HEK293 (cell line): ENCODE results near the gene ZNF540.
A peak's percentile ranks its signal among the peaks of the same experiment; 100 is the strongest.

Experiments used
- GLI4 ChIP-seq: fragments of 450-650 bp; formaldehyde crosslinking; IDR thresholded peaks from 2 replicates; pipeline ENCODE4 v1.5.1; 2016; ENCODE audit warnings: missing biosample characterization, missing genetic modification characterization
- GLIS1 ChIP-seq: fragments of 450-650 bp; formaldehyde crosslinking; IDR thresholded peaks from 2 replicates; pipeline ENCODE4 v1.5.1; 2016; ENCODE audit warnings: missing biosample characterization, missing genetic modification characterization
- HOXD13 ChIP-seq: sonication (generic); formaldehyde crosslinking; IDR thresholded peaks from 2 replicates; pipeline ENCODE4 v1.8.0; 2022; ENCODE audit warnings: missing genetic modification reagents, borderline replicate concordance
- MZF1 ChIP-seq: fragments of 450-650 bp; formaldehyde crosslinking; IDR thresholded peaks from 2 replicates; pipeline ENCODE4 v1.5.1; 2017; ENCODE audit warnings: missing biosample characterization, missing genetic modification characterization, borderline replicate concordance
- PRDM1 ChIP-seq: fragments of 450-650 bp; formaldehyde crosslinking; IDR thresholded peaks from 2 replicates; pipeline ENCODE4; 2016; ENCODE audit warnings: missing biosample characterization, missing genetic modification characterization
- RBAK ChIP-seq: fragments of 450-650 bp; formaldehyde crosslinking; IDR thresholded peaks from 2 replicates; pipeline ENCODE4 v1.5.1; 2016; ENCODE audit warnings: missing biosample characterization, missing genetic modification characterization
- SCRT2 ChIP-seq: fragments of 450-650 bp; formaldehyde crosslinking; IDR thresholded peaks from 2 replicates; pipeline ENCODE4 v1.5.1; 2016; ENCODE audit warnings: missing biosample characterization, missing genetic modification characterization
- YY1 ChIP-seq: fragments of 450-650 bp; formaldehyde crosslinking; IDR thresholded peaks from 2 replicates; pipeline ENCODE4 v1.5.1; 2018; ENCODE audit warnings: missing biosample characterization, missing genetic modification characterization
- ZBTB1 ChIP-seq: fragments of 450-650 bp; formaldehyde crosslinking; IDR thresholded peaks from 2 replicates; pipeline ENCODE4 v1.5.1; 2016; ENCODE audit warnings: missing biosample characterization, missing genetic modification characterization
- ZFP3 ChIP-seq: fragments of 450-650 bp; formaldehyde crosslinking; IDR thresholded peaks from 2 replicates; pipeline ENCODE4 v1.5.1; 2016; ENCODE audit warnings: low read depth, missing biosample characterization, missing genetic modification characterization
- ZNF112 ChIP-seq: fragments of 450-650 bp; formaldehyde crosslinking; IDR thresholded peaks from 2 replicates; pipeline ENCODE4 v1.5.0; 2017; ENCODE audit warnings: missing biosample characterization, missing genetic modification characterization
- ZNF138 ChIP-seq: fragments of 450-650 bp; formaldehyde crosslinking; IDR thresholded peaks from 2 replicates; pipeline ENCODE4 v1.5.1; 2016; ENCODE audit warnings: missing biosample characterization, missing genetic modification characterization, borderline replicate concordance
- ZNF239 ChIP-seq: fragments of 450-650 bp; formaldehyde crosslinking; IDR thresholded peaks from 2 replicates; pipeline ENCODE4 v1.5.1; 2016; ENCODE audit warnings: missing biosample characterization, missing genetic modification characterization
- ZNF311 ChIP-seq: fragments of 450-650 bp; formaldehyde crosslinking; IDR thresholded peaks from 2 replicates; pipeline ENCODE4 v1.5.1; 2017; ENCODE audit warnings: missing biosample characterization, missing genetic modification characterization, borderline replicate concordance
- ZNF335 ChIP-seq: fragments of 450-650 bp; formaldehyde crosslinking; conservative IDR thresholded peaks from 2 replicates; pipeline ENCODE4 v1.5.1; 2016; ENCODE audit warnings: missing biosample characterization, missing genetic modification characterization
- ZNF354C ChIP-seq: fragments of 450-650 bp; formaldehyde crosslinking; IDR thresholded peaks from 2 replicates; pipeline ENCODE4 v1.5.1; 2016; ENCODE audit warnings: missing biosample characterization, missing genetic modification characterization, low read depth, borderline replicate concordance
- ZNF433 ChIP-seq: fragments of 450-650 bp; formaldehyde crosslinking; IDR thresholded peaks from 2 replicates; pipeline ENCODE4 v1.5.1; 2016; ENCODE audit warnings: missing biosample characterization, missing genetic modification characterization, low read depth
- ZNF501 ChIP-seq: fragments of 450-650 bp; formaldehyde crosslinking; IDR thresholded peaks from 2 replicates; pipeline ENCODE4 v1.5.1; 2016; ENCODE audit warnings: missing biosample characterization, missing genetic modification characterization
- ZNF544 ChIP-seq: fragments of 450-650 bp; formaldehyde crosslinking; IDR thresholded peaks from 2 replicates; pipeline ENCODE4 v1.5.0; 2017; ENCODE audit warnings: missing biosample characterization, missing genetic modification characterization
- ZNF555 ChIP-seq: fragments of 450-650 bp; formaldehyde crosslinking; conservative IDR thresholded peaks from 2 replicates; pipeline ENCODE4 v1.5.1; 2017; ENCODE audit warnings: missing biosample characterization, mild to moderate bottlenecking, missing genetic modification characterization, inconsistent platforms
- ZNF558 ChIP-seq: fragments of 450-650 bp; formaldehyde crosslinking; IDR thresholded peaks from 2 replicates; pipeline ENCODE4 v1.5.1; 2016; ENCODE audit warnings: missing biosample characterization, missing genetic modification characterization
- ZNF560 ChIP-seq: fragments of 450-650 bp; formaldehyde crosslinking; IDR thresholded peaks from 2 replicates; pipeline ENCODE4 v1.5.1; 2017; ENCODE audit warnings: missing biosample characterization, missing genetic modification characterization, borderline replicate concordance
- ZNF585B ChIP-seq: fragments of 450-650 bp; formaldehyde crosslinking; IDR thresholded peaks from 2 replicates; pipeline ENCODE4 v1.5.1; 2016; ENCODE audit warnings: missing biosample characterization, missing genetic modification characterization
- ZNF654 ChIP-seq: fragments of 450-650 bp; formaldehyde crosslinking; IDR thresholded peaks from 2 replicates; pipeline ENCODE4 v1.5.1; 2016; ENCODE audit warnings: low read depth, missing biosample characterization, missing genetic modification characterization
- ZNF664 ChIP-seq: fragments of 450-650 bp; formaldehyde crosslinking; IDR thresholded peaks from 2 replicates; pipeline ENCODE4 v1.5.1; 2016; ENCODE audit warnings: missing biosample characterization, missing genetic modification characterization
- ZNF670 ChIP-seq: fragments of 450-650 bp; formaldehyde crosslinking; IDR thresholded peaks from 2 replicates; pipeline ENCODE4 v1.5.1; 2016; ENCODE audit warnings: missing biosample characterization, missing genetic modification characterization, low read depth
- ZNF777 ChIP-seq: fragments of 450-650 bp; formaldehyde crosslinking; IDR thresholded peaks from 2 replicates; pipeline ENCODE4 v1.5.1; 2017; ENCODE audit warnings: missing biosample characterization, missing genetic modification characterization, borderline replicate concordance
- ZNF837 ChIP-seq: fragments of 450-650 bp; formaldehyde crosslinking; IDR thresholded peaks from 2 replicates; pipeline ENCODE4 v1.5.1; 2016; ENCODE audit warnings: missing biosample characterization, missing genetic modification characterization
- ZXDB ChIP-seq: fragments of 450-650 bp; formaldehyde crosslinking; IDR thresholded peaks from 2 replicates; pipeline ENCODE4 v1.5.1; 2016; ENCODE audit warnings: missing biosample characterization, missing genetic modification characterization
- TF ChIP-seq, protein P1 (sequence below): fragments of 450-650 bp; formaldehyde crosslinking; IDR thresholded peaks from 2 replicates; pipeline ENCODE4 v1.5.1; 2016; ENCODE audit warnings: missing biosample characterization, missing genetic modification characterization
- TF ChIP-seq, protein P2 (sequence below): fragments of 450-650 bp; formaldehyde crosslinking; IDR thresholded peaks from 2 replicates; pipeline ENCODE4 v1.5.1; 2016; ENCODE audit warnings: missing biosample characterization, missing genetic modification characterization
- TF ChIP-seq, protein P3 (sequence below): fragments of 450-650 bp; formaldehyde crosslinking; IDR thresholded peaks from 2 replicates; pipeline ENCODE4 v1.5.1; 2017; ENCODE audit warnings: missing biosample characterization, missing genetic modification characterization
- TF ChIP-seq, protein P4 (sequence below): IDR thresholded peaks from 2 replicates; pipeline ENCODE4 v1.6.1; 2011; ENCODE audit warnings: mild to moderate bottlenecking, low read depth, low read length, borderline replicate concordance
- TF ChIP-seq, protein P5 (sequence below): fragments of 450-650 bp; formaldehyde crosslinking; IDR thresholded peaks from 2 replicates; pipeline ENCODE4 v1.5.0; 2017; ENCODE audit warnings: missing biosample characterization, missing genetic modification characterization, borderline replicate concordance

Gene ZNF540

DNA sequence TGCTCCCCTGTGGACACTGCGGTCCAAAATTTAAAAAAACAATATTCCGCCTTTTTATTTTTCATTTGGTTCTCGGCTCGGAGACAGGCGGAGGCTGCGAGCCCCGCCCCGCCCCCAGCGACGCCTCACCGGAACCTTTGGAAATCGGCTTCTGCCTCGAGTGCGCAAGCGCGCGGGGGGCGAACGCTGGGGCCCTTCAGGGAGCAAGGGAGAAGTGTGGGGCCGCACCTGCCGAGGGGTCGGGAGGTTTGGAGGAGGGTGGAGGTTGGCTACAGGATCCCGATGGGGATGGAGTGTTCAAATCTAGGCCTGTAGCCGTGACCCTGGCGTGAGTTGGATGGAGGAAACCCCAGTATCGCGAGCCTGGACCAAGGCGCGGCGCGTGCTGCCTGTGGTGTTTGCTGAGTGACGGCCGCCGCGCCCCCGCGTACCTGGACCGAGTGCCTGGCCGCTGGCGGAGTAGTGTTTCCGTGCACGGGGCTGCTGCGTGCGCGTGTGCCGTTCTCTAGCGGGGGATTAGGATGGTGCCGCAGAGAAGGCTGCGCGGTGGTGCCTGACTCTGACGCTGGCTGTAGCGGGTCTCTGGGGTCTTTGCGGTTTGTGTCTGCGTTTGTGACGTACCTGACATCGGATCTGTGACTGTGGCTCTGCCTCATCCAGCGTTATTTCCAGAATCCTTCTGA, 61.2 kb downstream of the ZNF540 start (continued):
- TF ChIP-seq, protein P1, sequence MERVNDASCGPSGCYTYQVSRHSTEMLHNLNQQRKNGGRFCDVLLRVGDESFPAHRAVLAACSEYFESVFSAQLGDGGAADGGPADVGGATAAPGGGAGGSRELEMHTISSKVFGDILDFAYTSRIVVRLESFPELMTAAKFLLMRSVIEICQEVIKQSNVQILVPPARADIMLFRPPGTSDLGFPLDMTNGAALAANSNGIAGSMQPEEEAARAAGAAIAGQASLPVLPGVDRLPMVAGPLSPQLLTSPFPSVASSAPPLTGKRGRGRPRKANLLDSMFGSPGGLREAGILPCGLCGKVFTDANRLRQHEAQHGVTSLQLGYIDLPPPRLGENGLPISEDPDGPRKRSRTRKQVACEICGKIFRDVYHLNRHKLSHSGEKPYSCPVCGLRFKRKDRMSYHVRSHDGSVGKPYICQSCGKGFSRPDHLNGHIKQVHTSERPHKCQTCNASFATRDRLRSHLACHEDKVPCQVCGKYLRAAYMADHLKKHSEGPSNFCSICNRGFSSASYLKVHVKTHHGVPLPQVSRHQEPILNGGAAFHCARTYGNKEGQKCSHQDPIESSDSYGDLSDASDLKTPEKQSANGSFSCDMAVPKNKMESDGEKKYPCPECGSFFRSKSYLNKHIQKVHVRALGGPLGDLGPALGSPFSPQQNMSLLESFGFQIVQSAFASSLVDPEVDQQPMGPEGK = peak; percentile 100
- peak; percentile 94; the same call in 1 of the 2 replicates for TF ChIP-seq ZNF777 (tag by site-specific recombination)
- peak; percentile 98 for TF ChIP-seq ZNF837 (tag by site-specific recombination)
- TF ChIP-seq ZNF112 (tag by site-specific recombination) = no peak
- TF ChIP-seq HOXD13 (CRISPR knock-in tag) = no peak
- no peak for TF ChIP-seq ZFP3
- TF ChIP-seq ZNF544 (tag by site-specific recombination) = no peak
- 0 out of 2 replicates have a peak, but pooled peaks have one; percentile 45 for TF ChIP-seq ZNF560 (tag by site-specific recombination)
- TF ChIP-seq, protein P2, sequence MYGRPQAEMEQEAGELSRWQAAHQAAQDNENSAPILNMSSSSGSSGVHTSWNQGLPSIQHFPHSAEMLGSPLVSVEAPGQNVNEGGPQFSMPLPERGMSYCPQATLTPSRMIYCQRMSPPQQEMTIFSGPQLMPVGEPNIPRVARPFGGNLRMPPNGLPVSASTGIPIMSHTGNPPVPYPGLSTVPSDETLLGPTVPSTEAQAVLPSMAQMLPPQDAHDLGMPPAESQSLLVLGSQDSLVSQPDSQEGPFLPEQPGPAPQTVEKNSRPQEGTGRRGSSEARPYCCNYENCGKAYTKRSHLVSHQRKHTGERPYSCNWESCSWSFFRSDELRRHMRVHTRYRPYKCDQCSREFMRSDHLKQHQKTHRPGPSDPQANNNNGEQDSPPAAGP (tag by site-specific recombination) = peak; percentile 96
- TF ChIP-seq ZNF433 (tag by site-specific recombination) = no peak
- TF ChIP-seq ZNF654 (tag by site-specific recombination) = no peak
- TF ChIP-seq, protein P3, sequence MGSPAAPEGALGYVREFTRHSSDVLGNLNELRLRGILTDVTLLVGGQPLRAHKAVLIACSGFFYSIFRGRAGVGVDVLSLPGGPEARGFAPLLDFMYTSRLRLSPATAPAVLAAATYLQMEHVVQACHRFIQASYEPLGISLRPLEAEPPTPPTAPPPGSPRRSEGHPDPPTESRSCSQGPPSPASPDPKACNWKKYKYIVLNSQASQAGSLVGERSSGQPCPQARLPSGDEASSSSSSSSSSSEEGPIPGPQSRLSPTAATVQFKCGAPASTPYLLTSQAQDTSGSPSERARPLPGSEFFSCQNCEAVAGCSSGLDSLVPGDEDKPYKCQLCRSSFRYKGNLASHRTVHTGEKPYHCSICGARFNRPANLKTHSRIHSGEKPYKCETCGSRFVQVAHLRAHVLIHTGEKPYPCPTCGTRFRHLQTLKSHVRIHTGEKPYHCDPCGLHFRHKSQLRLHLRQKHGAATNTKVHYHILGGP = no peak
- TF ChIP-seq ZNF555 (tag by site-specific recombination) = no peak
- peak; percentile 72 for TF ChIP-seq GLIS1 (tag by site-specific recombination)
- TF ChIP-seq GLI4 (tag by site-specific recombination) = no peak
- TF ChIP-seq, protein P4, sequence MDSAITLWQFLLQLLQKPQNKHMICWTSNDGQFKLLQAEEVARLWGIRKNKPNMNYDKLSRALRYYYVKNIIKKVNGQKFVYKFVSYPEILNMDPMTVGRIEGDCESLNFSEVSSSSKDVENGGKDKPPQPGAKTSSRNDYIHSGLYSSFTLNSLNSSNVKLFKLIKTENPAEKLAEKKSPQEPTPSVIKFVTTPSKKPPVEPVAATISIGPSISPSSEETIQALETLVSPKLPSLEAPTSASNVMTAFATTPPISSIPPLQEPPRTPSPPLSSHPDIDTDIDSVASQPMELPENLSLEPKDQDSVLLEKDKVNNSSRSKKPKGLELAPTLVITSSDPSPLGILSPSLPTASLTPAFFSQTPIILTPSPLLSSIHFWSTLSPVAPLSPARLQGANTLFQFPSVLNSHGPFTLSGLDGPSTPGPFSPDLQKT = no peak
- peak; percentile 53; the same call in 1 of the 2 replicates for TF ChIP-seq ZNF585B (tag by site-specific recombination)
- TF ChIP-seq ZNF354C = no peak
- peak; percentile 92; the same call in 1 of the 2 replicates for TF ChIP-seq ZBTB1
- peak; percentile 89 for TF ChIP-seq SCRT2 (tag by site-specific recombination)
- TF ChIP-seq ZNF239 (tag by site-specific recombination) = peak; percentile 91
- TF ChIP-seq ZNF664 (tag by site-specific recombination) = peak; percentile 5; the same call in 1 of the 2 replicates
- TF ChIP-seq ZNF670 (tag by site-specific recombination) = no peak
- peak; percentile 99 for TF ChIP-seq ZXDB (tag by site-specific recombination)
- no peak for TF ChIP-seq PRDM1
- peak; percentile 99 for TF ChIP-seq ZNF501 (tag by site-specific recombination)
- no peak; the same call in 1 of the 2 replicates for TF ChIP-seq YY1 (tag by site-specific recombination)
- no peak for TF ChIP-seq ZNF558 (tag by site-specific recombination)
- TF ChIP-seq, protein P5, sequence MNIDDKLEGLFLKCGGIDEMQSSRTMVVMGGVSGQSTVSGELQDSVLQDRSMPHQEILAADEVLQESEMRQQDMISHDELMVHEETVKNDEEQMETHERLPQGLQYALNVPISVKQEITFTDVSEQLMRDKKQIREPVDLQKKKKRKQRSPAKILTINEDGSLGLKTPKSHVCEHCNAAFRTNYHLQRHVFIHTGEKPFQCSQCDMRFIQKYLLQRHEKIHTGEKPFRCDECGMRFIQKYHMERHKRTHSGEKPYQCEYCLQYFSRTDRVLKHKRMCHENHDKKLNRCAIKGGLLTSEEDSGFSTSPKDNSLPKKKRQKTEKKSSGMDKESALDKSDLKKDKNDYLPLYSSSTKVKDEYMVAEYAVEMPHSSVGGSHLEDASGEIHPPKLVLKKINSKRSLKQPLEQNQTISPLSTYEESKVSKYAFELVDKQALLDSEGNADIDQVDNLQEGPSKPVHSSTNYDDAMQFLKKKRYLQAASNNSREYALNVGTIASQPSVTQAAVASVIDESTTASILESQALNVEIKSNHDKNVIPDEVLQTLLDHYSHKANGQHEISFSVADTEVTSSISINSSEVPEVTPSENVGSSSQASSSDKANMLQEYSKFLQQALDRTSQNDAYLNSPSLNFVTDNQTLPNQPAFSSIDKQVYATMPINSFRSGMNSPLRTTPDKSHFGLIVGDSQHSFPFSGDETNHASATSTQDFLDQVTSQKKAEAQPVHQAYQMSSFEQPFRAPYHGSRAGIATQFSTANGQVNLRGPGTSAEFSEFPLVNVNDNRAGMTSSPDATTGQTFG = no peak; the same call in 1 of the 2 replicates
- no peak for TF ChIP-seq ZNF311 (tag by site-specific recombination)
- TF ChIP-seq MZF1 (tag by site-specific recombination) = peak; percentile 79; the same call in 1 of the 2 replicates
- TF ChIP-seq ZNF138 (tag by site-specific recombination) = no peak
- peak; percentile 93 for TF ChIP-seq RBAK
- peak; percentile 100 for TF ChIP-seq ZNF335 (tag by site-specific recombination)
